Natural killer cell (primary cell): ENCODE results near the gene NACAD. TPM values are rescaled to one million over a fixed set of nuclear protein-coding genes. Genes with fewer than 3 reads are reported as not detected.
A peak's percentile ranks its signal among the peaks of the same experiment; 100 is the strongest.

Source experiments
- ATAC-seq, 3 donors: fragments of 150-1000 bp in 2 of 3; fragments of 200-7000 bp in 1 of 3; cut with Tn5 transposase; 1 replicate in 1 of 3; 2 replicates in 2 of 3; pipeline ENCODE4 v1.10.0; 2021; ENCODE audit warnings: mild to moderate bottlenecking in 2 of 3, moderate library complexity in 2 of 3
- DNase-seq, 2 donors: peaks; one replicate each; pipeline versions ENCODE4 v3.0.0 to v3.0.0-alpha.2; 2013 to 2021; ENCODE audit warnings: mixed read lengths in 1 of 2
- H3K27ac ChIP-seq: one replicate; pipeline ENCODE4 v1.5.1; 2013; ENCODE audit warnings: mild to moderate bottlenecking, low read length
- H3K27me3 ChIP-seq: one replicate; pipeline ENCODE4 v1.6.1; 2013; ENCODE audit warnings: low read length; ENCODE audit not compliant: control insufficient read depth, insufficient read depth
- H3K36me3 ChIP-seq: one replicate; pipeline ENCODE4 v1.6.1; 2013; ENCODE audit warnings: low read length; ENCODE audit not compliant: control insufficient read depth, insufficient read depth
- H3K4me1 ChIP-seq: one replicate; pipeline ENCODE4 v1.6.1; 2013; ENCODE audit warnings: low read length; ENCODE audit not compliant: control insufficient read depth, insufficient read depth
- H3K4me3 ChIP-seq: one replicate; pipeline ENCODE4 v1.5.1; 2013; ENCODE audit warnings: low read length
- H3K9me3 ChIP-seq: one replicate; pipeline ENCODE4 v1.6.1; 2013; ENCODE audit warnings: low read length; ENCODE audit not compliant: control insufficient read depth, insufficient read depth
- H3K27ac Mint-ChIP-seq, 2 donors: one replicate each; pipeline ENCODE4 v1.8.0; 2022; ENCODE audit warnings: mild to moderate bottlenecking in 2 of 2, mixed read lengths in 2 of 2, moderate library complexity in 1 of 2
- H3K27me3 Mint-ChIP-seq, 2 donors: one replicate each; pipeline ENCODE4 v1.8.0; 2022; ENCODE audit warnings: low read depth in 2 of 2, mixed read lengths in 2 of 2
- H3K36me3 Mint-ChIP-seq: one replicate; pipeline ENCODE4 v1.8.0; 2022; ENCODE audit warnings: mixed read lengths
- H3K4me1 Mint-ChIP-seq, 2 donors: one replicate each; pipeline ENCODE4 v1.8.0; 2022; ENCODE audit warnings: mixed read lengths in 2 of 2
- H3K4me3 Mint-ChIP-seq: one replicate; pipeline ENCODE4 v1.8.0; 2022; ENCODE audit warnings: mild to moderate bottlenecking, moderate library complexity, mixed read lengths
- H3K9me3 Mint-ChIP-seq, 2 donors: one replicate each; pipeline ENCODE4 v1.8.0; 2022; ENCODE audit warnings: mixed read lengths in 2 of 2
- WGBS: methylation state at CpG from one replicate; pipeline ENCODE4 v1.1.7; 2013; ENCODE audit warnings: missing lambda C conversion rate; ENCODE audit not compliant: insufficient coverage; 5-methylcytosine and 5-hydroxymethylcytosine counted together
- intact Hi-C: fragments of 100-400 bp; cut with micrococcal nuclease; formaldehyde crosslinking; loops from one replicate; pipeline ENCODE4 v1.14.2; 2022
- total RNA-seq, 4 donors: library from RNA; stranded (reverse); fragments of 120-200 nt in 1 of 4; gene quantifications; one replicate each; pipeline versions ENCODE4 v1.2.3 to v1.2.4, GENCODE V29; 2013 to 2022
- TF ChIP-seq, protein P1 (sequence below): fragments of 200-600 bp; IDR thresholded peaks from one replicate; pipeline ENCODE4 v1.8.0; 2022; ENCODE audit warnings: antibody characterized with exemption

NACAD gene
- total RNA-seq, 3 donors from 2014 or later (not counting 1 experiment from before 2014, with no cell fraction given) = 0.75 to 1.7 (median 0.78) TPM

DNA sequence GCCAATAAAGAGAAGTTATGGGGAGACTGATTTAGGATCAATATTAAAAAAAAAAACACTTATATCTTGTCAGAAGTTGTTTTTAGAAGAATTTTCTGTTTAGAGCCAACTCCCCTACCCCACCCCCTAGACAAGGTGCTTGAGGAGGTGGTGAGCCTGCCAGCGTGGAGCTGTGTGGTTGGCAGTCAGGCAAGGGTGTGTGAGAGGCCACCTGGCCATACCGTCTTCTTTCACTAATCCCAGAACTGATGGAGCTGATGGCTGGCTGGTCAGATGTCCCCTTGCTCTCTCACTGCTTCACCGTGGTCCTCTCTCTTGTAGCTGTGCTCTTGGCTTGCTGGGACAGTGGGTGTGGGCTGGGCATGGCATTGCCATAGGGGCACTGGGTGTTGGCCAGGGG is 34.3 kb downstream of the NACAD start:
- TF ChIP-seq, protein P1, sequence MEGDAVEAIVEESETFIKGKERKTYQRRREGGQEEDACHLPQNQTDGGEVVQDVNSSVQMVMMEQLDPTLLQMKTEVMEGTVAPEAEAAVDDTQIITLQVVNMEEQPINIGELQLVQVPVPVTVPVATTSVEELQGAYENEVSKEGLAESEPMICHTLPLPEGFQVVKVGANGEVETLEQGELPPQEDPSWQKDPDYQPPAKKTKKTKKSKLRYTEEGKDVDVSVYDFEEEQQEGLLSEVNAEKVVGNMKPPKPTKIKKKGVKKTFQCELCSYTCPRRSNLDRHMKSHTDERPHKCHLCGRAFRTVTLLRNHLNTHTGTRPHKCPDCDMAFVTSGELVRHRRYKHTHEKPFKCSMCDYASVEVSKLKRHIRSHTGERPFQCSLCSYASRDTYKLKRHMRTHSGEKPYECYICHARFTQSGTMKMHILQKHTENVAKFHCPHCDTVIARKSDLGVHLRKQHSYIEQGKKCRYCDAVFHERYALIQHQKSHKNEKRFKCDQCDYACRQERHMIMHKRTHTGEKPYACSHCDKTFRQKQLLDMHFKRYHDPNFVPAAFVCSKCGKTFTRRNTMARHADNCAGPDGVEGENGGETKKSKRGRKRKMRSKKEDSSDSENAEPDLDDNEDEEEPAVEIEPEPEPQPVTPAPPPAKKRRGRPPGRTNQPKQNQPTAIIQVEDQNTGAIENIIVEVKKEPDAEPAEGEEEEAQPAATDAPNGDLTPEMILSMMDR = no peak
- 92% methylated on average over 3 of the region's 3 CpGs for WGBS
- Histone ChIP-seq H3K27ac (no peak overlapping the region), H3K4me3 (no peak overlapping the region), H3K9me3 (no peaks in the 10 kb centered on the region), H3K36me3 (peaks cover 40% of the 10 kb centered on the region), H3K27me3 (no peaks in the 10 kb centered on the region), H3K4me1 (peaks cover 7% of the 10 kb centered on the region)
- no peak for DNase-seq
- peak overlapping the region; percentile 83 to 86 for H3K27ac Mint-ChIP-seq
- no peak overlapping the region for H3K4me3 Mint-ChIP-seq
- intact Hi-C loops = no loop called here
- no peaks in the 10 kb centered on the region for H3K27me3 Mint-ChIP-seq
- no peaks in the 10 kb centered on the region for H3K9me3 Mint-ChIP-seq
- peaks cover 73 to 77% of the 10 kb centered on the region in 2 donors for H3K4me1 Mint-ChIP-seq
- H3K36me3 Mint-ChIP-seq = no peaks in the 10 kb centered on the region
- ATAC-seq = no peak

DNA sequence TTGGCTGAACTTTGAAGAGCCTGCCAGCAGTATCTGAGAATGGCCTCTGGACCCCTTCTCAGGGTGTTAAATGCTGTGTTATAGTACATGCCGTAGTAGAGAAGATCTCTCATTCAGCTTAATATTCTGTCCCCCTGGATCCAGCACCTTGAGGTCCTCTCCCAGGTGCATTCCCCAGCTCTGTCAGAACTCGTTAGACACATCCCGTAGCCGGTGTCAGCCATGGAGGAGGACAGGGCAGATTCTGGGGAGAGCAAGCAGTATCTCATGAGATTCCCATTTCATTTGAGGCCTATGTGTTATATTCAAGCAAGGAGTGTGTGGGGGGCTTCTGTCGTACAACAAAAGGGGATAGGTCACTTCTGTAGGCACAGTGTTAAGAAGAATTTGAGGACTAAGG is 34.8 kb downstream of the NACAD start:
- H3K27me3 Mint-ChIP-seq = no peaks in the 10 kb centered on the region
- WGBS = 93% methylated on average over 4 of the region's 5 CpGs
- peak overlapping the region; percentile 68 to 83 for H3K27ac Mint-ChIP-seq
- no peak overlapping the region for H3K4me3 ChIP-seq
- TF ChIP-seq, protein P1 = no peak
- H3K9me3 Mint-ChIP-seq = no peaks in the 10 kb centered on the region
- no peak overlapping the region for H3K27ac ChIP-seq
- peaks cover 73 to 77% of the 10 kb centered on the region in 2 donors for H3K4me1 Mint-ChIP-seq
- intact Hi-C loops = no loop called here
- H3K36me3 Mint-ChIP-seq = no peaks in the 10 kb centered on the region
- peaks cover 3% of the 10 kb centered on the region for H3K4me1 ChIP-seq
- DNase-seq (no peak), ATAC-seq (no peak)
- H3K9me3 ChIP-seq = no peaks in the 10 kb centered on the region
- H3K4me3 Mint-ChIP-seq = no peak overlapping the region
- peaks cover 45% of the 10 kb centered on the region for H3K36me3 ChIP-seq
- H3K27me3 ChIP-seq = no peaks in the 10 kb centered on the region

DNA sequence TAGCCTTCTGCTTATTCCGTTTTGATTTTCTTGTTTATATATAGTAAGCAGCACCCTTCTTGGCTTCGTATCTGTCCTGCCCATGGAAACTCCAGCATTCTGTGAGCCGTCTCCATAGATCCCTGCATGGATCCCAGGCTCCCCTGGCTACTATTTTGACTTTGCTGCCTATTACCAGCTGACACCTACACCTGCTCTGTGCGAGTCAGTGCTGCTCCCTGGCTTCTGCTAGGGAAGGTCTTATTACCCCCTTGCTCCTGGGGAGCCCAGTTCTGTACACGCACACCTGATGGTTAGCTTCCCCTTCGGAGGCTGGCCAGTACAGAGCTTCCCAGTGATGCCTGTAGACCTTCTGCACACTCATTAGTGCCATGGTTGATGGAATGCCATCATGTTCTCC is 35.4 kb downstream of the NACAD start:
- TF ChIP-seq, protein P1 = no peak
- Histone ChIP-seq H3K4me3 (no peak overlapping the region), H3K36me3 (peaks cover 50% of the 10 kb centered on the region), H3K27ac (no peak overlapping the region), H3K27me3 (no peaks in the 10 kb centered on the region), H3K9me3 (no peaks in the 10 kb centered on the region), H3K4me1 (peaks cover 3% of the 10 kb centered on the region)
- Mint-ChIP-seq H3K27me3 (no peaks in the 10 kb centered on the region), H3K36me3 (no peaks in the 10 kb centered on the region), H3K4me1 (peaks cover 70 to 74% of the 10 kb centered on the region in 2 donors), H3K9me3 (no peaks in the 10 kb centered on the region), H3K4me3 (no peak overlapping the region), H3K27ac (peak overlapping the region; percentile 68 to 83)
- DNase-seq (no peak), ATAC-seq (no peak)
- 81% methylated on average over 6 of the region's 6 CpGs for WGBS
- intact Hi-C loops = no loop called here

DNA sequence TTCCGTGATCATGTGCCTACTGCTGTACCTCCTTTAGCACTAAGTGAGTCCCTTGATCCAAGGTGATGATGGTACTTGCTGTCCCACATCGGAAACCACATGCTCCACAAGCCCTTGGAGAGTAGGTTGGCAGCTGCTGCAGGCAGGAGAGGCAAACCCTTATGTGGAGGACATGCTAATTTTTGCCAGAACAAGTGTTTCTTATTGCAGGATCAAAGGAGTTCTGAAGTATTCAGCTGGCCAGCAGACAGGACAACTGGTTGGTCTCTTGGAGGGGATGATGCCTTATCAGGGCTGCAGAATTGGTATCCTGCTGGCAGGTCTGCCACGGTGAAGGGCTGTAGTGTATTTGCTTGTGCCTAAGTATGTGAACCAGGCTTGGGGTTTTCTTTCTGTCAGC is 36.8 kb downstream of the NACAD start:
- Histone ChIP-seq H3K4me1 (peaks cover 3% of the 10 kb centered on the region), H3K9me3 (no peaks in the 10 kb centered on the region), H3K27ac (no peak overlapping the region), H3K4me3 (no peak overlapping the region), H3K36me3 (peaks cover 57% of the 10 kb centered on the region), H3K27me3 (no peaks in the 10 kb centered on the region)
- no peak for ATAC-seq
- H3K27ac Mint-ChIP-seq = peak overlapping the region; percentile 68 to 83
- no peaks in the 10 kb centered on the region for H3K9me3 Mint-ChIP-seq
- intact Hi-C loops = no loop called here
- TF ChIP-seq, protein P1 = no peak
- H3K27me3 Mint-ChIP-seq = no peaks in the 10 kb centered on the region
- H3K4me1 Mint-ChIP-seq = peaks cover 56 to 69% of the 10 kb centered on the region in 2 donors
- no peaks in the 10 kb centered on the region for H3K36me3 Mint-ChIP-seq
- no peak overlapping the region for H3K4me3 Mint-ChIP-seq
- WGBS = 61% methylated on average over 3 of the region's 3 CpGs
- DNase-seq = no peak
